ENCODE data around the gene MAFB.

MAFB gene

DNA sequence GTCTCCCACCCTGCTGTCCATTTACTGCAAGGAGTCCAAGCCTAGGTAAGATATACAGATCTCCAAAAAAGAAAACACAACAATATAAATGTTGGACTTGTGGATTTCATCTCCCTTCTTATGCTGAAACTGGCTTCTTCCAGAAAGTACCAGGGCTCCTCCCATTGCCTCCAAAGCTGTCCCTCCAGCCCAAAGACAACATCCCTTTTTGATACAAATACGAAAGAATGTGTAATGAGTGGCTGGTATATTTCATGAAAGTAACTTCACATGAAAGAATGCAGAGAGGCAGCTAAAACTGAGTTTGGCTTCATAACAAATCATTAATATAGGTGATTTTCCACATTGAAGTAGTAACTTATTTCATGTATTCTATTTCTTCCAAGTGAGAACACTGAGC, 7.9 kb downstream of the MAFB start:
- no peak for DNase-seq

DNA sequence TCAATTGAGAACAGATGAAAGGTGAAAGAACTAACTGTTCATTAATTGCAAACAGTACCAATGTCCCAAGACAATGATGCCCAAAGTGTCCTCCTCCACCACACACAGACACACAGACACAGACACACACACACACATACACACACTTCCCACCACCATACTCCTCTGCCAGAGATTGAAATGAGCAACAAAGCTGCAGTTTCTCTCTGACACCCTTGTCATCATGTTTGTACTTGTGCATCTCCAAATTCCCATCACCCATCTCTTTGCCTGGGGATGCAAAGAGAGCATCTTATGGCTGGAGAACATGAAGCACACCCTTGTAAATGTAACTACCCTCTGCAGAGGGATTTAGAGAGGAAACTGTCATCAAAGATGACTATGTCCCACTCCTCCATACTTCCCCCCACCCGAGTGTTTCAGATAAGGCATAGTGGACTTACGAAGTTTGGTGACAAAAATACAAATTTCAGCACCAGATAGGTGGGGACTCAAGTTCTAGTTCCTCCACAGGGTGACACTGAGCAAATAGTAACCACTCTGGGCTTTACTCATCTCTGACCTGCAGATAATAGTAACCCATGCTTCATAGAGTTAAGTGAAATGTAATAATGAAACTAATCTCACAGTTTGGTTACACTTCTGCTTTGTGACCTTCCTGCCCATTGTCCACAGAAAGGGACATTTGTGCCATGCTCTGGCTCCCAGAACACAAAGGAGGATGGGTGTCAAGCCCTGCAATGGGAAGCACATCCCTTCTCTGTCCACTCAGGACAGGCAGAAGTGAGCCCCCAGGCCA, 8.7 kb downstream of the MAFB start:
- no peak for DNase-seq

DNA sequence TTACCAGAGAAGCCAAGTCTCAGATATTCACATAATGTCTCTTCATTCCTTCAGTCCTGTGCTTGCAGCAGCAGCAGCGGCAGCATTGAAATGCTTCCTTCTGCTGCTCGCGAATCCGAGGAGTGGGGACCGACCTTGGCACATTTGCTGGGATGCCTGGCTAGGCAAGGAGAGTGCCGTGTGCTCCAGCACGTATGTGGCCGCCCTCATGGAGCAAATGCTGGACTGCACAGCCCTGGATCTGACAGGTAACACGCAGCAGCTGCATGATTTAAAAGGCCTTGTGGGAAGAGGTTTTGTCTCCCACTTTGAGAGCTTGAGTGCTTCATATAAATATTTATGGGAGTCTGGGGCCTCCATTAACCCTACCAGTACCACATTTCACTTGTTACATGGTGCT, 9.9 kb downstream of the MAFB start:
- no peak for DNase-seq

DNA sequence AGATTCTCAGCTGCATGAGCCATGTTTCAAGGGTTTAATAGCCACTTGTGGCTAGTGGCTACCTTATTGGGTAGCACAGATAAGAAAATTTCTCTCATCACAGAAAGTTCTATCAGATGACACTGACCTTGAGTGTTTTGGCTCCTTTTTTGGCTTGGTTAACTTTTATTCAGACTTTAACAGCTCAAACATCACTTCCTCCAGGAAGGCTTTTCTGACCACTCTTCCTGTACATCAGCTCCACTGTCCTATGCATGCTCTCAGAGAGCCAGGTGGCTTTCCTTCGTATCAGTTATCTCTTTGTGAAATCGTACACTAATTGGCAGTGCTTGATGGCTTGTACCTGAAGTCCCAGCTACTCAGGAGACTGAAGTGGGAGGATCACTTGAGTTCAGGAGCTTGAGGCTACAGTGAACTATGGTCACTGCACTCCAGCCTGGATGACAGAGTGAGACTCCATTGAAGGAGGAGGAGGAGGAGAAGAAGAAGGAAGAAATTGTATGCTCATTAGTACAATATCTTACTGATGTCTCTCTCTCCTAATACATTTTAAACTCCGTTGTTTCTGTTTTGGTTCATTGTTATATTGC, 10.7 kb downstream of the MAFB start:
- DNase-seq: no peak

DNA sequence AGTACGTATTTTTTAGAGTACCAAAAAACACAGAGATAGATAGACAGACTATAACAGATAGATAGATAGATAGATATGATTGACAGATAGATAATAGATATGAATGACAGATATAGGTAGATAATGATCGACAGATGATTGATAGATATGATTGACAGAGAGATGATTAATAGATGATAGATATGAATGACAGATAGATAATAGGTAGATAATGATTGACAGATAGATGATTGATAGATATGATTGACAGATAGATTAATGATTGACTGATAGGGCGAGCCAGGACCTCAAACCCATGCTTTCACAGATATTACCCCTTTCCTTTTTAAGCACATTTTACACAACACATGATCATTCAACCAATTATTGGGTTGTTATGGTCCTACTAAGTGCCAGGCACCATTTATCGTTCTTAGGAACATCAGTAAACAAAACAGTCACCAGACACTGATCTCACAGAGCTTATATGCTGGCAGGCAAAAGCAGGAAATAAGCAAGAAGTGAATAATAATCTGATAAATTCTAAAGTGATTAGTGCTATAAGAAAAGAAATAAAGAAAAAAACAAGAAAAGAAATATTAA, 11.6 kb downstream of the MAFB start:
- no peak for DNase-seq

DNA sequence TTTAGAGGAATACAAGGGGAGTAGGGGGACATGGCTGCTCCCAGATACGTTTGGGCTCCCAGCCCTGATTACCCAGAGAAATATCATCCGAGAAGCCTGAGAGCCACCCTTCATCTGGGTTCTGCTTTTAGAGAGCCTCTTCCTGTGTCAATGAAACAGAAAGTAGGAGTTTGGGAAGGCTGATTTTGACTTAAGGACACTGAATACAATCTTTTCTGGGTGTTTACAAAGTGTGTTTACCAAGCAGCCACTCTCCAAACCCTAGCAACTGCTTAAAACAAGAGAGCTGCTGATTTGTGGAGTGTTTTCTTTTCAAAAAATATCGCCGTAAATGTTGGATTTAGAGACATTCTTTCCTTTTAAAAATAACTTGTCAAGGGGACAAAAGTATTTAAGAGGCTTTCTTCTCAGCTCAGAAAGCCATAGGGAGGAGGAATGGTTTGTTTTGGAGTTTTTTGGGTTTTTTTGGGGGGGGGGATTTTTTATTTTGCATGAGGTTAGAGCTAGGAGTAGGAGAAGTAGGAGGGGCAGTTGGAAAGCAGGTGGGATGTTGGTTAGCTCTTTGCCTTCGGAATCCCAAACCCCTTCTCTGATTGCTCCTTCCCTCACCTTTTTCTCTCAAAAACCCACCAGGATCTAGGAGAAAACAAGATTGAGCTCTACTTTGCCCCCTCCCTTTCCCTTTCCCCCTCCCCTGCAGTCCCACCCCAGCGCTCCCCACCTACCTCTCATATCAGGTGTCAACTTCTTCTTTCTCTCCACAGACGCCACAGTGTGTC, 12.4 kb downstream of the MAFB start:
- DNase-seq: no peak

DNA sequence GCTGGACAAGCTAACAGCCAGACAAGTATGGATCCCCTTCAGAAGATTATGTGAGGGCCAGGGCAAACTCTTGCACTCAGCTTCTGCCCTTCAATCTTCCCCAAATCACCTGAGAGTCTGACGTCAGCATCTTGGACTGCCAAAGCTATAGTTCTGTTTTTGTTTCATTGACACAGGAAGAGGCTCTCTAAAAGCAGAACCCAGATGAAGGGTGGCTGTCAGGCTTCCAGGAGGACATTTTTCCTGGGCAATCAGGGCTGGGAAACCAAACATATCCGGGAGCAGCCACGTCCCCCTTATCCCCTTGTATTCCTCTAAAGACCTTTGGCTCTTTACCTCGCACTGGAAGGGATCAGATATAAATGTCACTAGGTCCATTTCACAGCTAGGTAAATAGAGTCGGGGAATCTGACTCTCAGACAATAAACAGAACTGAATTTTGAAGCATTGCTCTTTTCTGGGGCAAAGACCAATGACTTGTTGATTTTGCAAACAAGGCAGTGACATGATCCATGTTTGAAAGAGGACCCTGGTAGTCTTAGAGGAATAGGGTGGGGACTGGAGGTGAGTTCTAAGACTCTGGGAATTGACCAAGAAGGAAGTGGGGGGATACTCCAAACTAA, 13.3 kb downstream of the MAFB start:
- DNase-seq: no peak

DNA sequence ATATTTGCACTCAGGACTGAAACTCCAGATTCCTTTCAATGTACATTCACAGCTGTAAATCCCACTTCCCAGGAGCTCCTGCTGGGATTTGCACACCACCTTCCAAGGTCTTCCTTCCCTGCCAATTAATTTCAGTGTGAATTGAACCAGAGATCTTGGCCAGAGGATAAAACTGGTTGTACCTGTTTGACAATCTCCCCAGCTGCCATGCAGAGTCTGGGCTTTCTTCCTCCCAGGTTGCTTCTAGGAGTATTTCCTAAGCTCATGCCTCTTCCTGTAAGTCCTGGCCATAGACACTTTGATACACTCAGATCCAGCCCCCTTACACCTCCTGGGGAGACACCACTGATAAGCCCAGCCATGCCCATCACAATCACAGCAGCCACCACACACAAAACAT, 15.6 kb downstream of the MAFB start:
- DNase-seq: no peak

DNA sequence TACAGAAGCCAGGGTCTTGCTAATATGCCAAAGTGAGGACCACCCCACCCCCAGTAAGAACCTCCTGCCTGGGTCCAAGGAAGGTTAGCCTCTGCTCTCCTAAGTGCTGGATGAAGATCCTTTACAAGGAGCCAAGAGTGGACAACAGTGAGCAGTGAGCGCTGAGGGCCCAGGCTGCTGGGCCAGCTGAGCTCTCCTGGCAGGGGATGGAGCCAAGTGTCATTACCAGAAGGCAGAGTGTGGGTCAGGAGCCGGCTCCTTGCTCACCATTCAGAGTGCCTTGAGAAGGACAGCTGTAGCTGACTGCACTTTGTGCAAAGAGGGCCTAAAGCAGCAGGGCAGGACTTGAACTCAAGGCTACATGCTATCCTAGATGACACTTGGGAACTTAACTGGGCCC, 16.9 kb downstream of the MAFB start:
- no peak for DNase-seq

DNA sequence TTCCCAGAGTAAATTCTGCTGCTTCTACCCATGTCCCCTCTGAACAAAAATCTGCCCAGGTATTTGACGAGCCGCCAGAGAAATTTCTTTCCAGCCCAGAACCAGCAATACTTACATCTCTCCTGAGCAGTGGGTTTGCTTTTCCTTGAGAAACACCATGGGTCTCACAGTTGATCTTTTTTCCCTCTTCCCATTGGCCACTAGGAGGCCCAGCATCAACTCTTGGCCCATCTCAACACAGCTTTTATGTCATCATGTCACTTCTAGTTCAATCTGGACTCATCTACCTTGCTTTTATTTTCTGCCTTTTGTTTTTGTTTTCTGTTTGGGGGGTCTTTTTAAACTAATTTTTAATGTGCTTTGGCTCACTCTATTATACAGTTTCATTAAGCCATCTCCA, 18.8 kb downstream of the MAFB start:
- no peak for DNase-seq

DNA sequence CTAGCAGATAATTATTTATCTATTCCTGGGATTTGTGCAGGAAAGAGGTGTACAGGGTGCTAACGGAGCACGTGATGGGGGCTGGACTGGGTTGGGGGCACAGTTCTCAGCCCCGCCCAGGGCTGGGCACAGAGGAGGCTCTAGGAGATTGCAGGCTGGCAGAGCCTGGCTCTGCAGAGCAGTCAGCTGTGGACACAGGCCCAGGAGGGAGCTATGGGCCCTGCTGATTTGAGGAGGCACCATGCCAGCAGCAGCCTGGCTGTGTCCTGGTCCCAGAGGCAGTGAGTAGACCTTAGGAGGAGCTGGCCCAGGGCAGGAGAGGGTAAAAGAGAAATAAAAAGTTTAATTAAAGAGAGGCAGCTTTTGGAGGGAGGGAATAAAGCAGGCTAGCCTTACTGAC, 19.3 kb downstream of the MAFB start:
- no peak for DNase-seq

DNA sequence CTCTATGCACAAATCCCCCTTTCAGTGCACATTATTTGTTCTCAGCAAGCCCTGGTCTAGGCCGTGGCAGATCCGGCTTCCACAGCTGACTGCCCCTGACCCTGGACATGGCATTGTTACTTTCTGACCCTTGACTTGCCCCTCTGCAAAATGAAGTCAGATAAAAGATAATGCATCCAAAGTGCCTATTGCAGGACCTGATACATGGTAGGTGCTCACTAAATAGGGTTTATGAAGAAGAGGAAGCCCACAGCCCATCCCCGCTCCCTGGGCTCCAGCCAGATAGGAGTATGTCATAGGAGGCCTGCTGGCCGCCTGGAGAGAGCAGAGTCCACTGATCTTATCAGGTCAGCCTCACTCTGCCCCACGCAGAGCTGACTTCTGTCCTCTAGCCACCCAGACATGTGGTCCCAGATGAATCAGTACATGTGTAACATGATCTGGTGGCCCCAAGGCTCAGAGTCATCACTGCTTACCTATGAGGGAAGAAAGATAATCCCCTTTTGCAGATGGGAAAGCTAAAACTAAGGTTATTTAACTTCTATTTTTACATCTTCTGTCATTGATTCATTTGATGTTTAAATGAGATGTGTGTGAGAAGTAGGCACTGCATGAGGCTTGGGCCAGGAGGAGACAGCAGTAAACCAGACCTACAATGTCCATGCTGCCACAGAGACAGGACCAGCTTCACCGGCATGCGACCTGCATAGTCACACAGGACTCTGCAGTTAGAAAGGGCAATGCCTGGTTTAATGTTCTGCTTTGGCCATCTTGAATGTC, 20.4 kb downstream of the MAFB start:
- DNase-seq: no peak

DNA sequence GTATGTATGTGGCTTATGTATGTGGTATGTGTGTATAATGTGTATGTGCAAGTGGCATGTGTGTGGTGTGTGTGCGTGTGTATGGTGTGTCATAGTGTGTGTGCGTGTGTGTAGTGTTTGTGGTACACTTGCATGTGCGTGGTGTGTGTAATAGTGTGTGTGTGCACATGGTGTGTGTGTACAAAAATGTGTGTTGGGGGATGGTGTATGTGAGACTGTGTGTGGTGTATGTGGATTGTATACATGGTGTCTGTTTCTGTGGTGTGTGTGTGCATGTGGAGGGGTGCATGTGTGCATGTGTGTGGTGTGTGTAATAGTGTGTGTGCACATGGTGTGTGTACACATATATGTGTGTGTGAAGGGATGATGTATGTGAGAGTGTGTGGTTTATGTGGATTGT, 21.5 kb downstream of the MAFB start:
- no peak for DNase-seq

DNA sequence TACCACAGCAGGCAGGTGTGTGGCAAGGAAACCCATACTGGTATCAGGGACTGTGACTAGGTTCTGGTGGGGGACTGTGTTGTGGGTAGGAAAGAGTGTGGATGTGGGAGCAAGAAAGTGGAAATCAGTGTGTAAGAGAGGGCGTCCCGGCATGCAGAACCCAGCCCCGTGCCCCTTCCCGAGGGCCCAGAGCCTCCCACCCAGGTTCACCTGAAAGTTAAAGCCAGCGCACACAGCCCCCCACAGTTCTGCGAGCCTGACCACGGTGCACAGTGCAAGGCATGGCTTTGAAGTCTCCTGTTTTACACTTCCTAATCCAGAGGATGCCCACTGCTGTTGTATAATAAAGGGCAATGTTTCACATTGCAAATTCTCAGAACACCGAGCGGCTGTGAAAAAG, 22.7 kb downstream of the MAFB start:
- DNase-seq: no peak

DNA sequence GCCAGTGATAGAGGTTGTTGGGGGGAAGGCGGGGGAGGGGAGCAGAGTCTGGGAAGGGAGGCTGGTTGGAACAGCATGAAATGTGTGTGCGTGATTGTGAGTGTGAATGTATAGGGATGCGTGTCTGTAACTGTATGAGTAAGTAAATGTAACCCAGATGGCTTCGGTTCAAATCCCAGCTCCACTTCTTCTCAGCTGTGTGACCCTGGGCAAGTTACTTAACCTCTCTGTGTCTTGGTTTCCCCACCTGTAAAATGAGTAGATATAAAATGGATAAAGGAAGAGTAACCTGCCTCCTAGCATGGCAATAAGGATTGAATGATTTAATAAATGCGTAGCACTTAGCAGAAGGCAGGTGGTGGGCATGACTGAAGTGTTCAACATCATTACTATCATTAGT, 24.1 kb downstream of the MAFB start:
- no peak for DNase-seq

DNA sequence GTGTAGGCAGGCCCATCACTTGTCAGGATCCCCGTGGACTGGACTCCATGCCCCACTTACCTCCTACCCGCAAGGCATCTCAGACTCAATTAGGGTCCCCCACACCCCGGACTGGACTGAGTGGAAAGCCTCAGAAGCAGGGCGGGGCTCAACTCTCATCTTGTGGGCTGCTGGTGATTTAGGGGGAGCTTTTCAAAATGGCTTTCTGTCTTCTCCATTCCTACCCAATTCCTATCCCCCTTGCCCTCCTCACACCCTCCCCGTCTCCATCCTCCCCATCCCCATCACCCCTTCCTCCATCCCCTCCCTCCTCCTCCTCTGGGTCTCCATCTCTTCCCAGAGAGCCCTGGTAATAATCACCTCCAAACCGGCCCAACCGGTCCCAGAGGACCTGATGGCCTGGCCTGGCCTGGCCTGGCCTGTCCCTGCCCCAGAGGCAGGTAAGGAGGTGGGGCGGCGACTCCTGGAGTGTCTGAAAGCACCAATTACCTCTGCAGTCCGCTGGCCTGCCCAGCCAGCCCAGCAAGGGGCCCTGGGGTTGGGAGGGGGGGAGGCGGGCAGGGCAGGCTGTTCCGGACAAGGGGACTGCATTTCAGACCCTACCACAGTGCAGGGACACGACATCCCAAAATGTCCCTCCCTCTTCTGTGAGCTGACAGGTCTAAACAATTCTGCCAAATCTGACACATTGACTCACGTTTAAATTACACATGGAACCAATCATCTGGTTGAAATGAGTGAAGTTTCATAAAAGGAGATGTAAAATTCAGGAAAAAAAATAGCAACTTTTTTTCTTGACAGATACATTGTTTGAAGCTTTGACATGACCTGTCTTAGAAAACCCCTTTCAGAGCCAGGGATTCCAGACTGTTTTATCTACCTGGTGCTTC, 24.8 kb downstream of the MAFB start:
- DNase-seq: no peak

DNA sequence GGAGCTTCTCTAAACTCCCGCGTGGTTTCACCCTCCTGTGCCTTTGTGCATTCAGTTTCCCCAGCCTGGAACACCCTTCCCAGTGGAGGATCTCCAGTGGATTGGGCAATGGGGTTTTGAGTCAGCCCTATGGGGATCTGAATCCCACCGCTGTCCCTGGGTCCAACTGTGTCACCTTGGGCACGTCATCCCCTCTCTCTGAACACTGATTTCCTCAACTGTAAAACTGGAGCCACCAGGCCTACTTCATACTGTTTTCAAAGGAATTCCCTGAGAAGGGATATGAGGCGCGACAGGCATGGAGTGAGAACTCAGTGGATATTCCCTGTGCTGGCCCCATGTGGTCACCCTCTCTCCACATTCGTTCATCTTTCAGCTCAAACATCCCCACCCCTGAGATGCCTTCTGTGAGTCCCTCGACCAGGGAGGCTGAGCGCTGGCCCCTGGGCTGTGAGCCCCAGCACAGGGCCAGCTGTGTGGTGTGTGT, 25.7 kb downstream of the MAFB start:
- no peak for DNase-seq

DNA sequence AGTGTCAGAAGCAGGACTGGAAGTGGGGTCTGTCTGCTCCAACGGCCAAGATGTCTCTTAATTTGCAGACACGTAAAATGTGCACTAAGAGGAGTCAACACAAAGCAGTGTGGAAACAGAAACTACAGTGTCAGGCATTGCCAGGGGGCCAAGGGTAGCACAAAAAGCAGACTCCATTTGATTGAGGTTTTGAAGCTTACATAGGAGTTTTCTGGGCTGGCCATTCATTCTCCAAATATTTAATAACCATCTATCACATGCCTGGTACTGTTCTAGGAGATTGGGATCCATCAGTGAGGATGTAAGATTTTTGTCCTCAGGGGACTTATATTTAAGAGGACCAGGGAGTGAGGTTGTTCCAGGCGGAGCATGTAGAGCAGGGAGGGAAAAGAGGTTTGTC, 29.5 kb downstream of the MAFB start:
- no peak for DNase-seq

DNA sequence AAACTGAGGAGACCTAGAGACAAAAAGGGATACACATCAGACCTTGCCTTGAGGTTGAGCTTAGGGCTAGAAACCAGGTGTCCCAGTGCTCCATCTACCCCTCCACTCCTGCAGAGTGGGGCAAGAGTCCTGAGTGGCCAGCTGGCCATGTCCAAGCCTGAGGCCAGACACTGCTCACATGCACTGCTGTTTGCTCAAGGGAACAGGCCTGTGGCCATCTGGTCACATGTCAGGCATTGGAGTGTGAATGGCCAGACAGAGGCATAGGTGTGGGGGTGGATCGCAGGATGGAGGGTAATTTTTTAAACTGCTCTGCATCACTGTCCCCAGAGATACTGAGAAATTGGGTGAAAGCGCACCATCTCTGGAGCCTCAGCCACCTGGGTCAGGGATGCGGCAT, 30.5 kb downstream of the MAFB start:
- no peak for DNase-seq

DNA sequence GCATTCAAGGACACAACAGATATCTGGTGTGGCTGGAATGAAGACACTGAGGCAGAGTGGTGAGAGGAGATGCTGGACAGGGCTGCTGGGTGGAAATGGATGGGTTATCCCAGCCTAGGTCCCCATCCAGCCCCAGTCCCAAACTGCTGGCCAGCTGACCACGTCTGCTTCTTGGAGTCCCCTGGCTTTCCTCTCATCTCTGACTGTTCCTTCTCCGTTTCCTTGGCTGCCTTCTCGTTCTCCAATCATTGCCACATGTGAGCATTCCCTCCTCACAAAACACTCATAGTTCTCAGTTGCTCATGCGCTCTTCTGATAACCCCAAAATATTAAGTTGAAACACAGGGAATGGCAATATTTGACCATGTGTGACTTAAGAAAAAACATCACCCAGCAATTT, 31.5 kb downstream of the MAFB start:
- DNase-seq: no peak

DNA sequence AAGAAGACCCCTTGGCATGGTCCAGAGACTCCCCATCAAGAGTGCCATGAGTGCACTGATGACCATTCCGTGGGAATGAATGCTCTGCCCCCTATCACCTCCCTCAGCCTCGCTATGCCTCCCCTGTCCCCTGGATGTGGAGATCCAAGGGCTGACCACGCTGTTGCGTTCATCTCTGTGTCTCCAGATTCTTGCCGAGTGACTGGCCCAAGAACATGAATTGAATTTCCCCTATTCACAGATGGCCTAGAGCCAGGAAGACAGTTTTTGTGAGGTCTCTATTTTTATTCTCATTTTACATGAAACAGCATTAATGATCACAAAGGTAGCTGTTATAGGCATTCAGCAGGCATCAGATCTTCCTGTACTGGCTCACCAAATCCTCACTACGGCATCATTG, 33.6 kb downstream of the MAFB start:
- DNase-seq: no peak

Data from stimulated activated CD4-positive, alpha-beta T cell treated with anti-CD3 and anti-CD28 coated beads, Interleukin-2, amount 100 ng/mL, for 24 hours (primary cell).